Germinal center (tissue), 1 donor: ENCODE results near the gene EIF3I.
"Not testable (repeated sequence)": the region's sequence is repeated elsewhere in the genome, so short reads cannot be mapped to it uniquely, and the experiment has no call there.

ENCODE experiments used
- DNase-seq: peaks from one replicate; pipeline ENCODE4 v3.0.0; 2012; ENCODE audit warnings: mixed read lengths, low spot score

The EIF3I gene

DNA sequence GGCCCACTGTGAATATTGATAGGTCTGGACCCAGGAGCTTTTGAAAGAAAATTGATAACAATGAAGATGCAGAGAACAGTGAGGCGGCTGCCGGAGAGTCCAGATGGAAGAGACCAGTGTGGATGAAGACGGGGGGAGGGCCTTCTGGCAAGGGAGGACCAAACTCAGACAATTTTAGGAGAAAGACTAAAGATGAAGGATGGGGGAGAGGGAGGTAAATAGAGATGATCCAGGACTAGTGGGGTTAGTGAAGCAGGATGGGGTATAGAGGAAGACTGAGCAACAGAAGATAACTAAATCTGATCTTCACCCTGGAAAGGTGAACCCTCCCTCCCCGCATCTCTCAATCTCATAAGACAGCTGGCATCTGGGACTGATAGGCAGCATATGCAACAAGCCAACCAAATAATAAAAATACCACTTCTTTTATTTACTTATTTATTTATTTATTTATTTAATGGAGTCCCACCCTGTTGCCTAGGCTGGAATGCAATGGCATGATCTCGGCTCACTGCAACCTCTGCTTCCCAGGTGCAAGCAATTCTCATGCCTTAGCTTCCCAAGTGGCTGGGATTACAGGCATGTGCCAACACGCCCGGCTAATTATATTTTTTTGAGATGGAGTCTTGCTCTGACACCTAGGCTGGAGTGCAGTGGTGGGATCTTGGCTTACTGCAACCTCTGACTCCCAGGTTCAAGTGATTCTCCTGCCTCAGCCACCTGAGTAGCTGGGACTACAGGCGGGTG, 10.5 kb downstream of the EIF3I start:
- DNase-seq = no peak

DNA sequence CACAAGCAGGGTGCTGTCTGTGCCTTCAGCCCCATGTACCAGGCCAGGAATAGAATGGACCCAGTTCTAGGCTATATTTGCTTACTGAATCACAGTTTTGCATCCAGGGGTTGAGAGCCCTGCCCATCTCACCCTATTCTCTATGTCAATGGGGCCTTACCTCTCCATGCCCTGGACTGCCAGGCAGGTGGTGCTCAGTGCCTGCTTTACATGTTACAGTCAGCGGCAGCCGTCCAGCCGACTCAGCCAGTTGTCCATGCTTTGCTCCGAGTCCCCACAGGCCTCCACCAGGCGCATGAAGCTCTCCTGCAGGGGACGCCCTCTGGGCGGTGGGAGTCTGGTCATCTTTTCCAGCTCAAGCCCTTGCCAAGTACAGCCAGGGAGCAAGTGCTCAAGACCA, 12.6 kb downstream of the EIF3I start:
- DNase-seq = no peak

GRCh38 chr1:32239337-32239736, 17.1 kb downstream of the EIF3I start:
- no peak for DNase-seq

DNA sequence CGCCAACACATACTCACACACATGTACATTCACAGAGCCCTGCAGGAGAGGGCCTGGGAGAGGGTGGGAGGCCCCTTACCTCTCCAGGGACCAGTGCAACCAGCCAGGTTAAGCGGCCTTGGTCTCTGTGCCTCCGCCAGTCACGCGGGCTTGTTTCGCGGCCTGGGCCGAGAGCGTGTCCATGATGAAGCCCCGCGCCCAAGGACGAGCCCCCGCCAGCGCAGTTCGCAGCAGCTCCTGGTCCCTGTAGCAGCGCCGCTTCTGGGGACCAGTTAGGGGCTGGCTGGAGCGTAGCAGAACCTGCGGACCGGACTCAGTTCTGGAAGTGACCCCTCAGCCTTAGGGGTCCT, 17.6 kb downstream of the EIF3I start:
- DNase-seq = no peak

- DNase-seq = peak; percentile 61
Measured at GRCh38 chr1:32240140-32240951, 18.1 kb downstream of the EIF3I start.

DNA sequence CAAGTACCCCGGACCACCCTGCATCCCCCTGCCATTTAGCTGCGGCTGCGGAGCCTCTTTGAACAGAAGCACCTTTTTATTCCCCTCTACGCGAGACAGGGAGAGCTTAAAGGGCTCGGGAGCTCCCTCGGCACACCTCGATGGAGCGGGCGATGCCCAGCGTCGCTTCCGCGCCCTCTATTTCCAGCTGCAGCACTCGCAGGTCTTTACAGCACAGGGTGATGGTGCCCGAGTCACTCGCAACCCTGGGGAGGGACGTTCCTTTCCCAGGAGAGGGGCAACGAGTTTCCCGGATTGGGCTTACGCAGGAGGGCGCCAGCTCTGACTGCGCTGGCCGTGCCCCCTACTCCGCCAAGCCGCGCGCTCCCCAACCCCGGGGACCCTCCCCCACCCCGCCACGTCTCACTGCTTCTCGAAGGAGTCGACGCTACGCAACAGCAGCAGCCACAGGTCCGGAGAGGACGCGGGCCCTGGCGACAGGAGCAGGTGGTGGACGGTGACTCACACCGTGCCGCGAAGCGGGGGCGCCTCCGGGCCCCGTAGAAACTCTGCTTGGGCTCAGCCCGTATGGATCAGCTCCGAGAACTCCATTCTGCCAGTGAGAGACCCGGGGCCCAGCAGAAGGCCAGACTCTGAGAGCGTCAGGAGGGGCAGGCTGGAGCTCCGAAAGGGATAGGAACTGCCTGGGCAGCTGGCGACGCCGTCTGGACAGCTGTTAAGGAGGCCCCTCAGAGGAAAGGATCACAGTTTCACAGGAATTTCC, 19.0 kb downstream of the EIF3I start:
- DNase-seq = peak; percentile 56

DNA sequence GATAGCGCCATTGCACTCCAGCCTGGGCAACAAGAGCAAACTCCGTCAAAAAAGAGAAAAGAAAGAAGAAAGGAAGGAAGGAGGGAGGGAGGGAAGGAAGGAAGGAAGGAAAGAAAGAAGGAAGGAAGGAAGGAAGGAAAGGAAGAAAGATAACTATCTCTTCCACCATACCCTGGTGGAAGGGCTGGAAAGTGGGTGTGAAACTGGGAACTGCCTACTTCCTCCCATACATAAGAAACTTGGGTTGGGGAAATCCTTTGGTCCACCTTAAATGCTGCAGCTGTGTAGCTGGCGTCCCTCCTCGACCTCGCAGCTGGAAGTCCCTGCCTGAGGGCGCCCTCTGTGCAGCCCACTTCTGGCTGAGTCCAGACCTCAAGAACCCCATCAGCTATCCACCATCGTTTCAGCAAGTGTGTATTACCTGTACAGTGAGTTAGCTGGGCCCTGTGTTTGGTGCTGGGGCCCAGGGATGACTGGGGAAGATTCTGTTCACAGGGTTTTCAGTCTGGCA, 20.2 kb downstream of the EIF3I start:
- DNase-seq = no peak

GRCh38 chr1:32246888-32247273, 24.7 kb downstream of the EIF3I start, which contains the start of gene FAM167B:
FAM167B (plus strand) TSS chr1:32247222; CDS start chr1:32247422, 200 bp downstream.
- DNase-seq = no peak

GRCh38 chr1:32247452-32247851, 25.2 kb downstream of the EIF3I start:
- no peak for DNase-seq

- peak; percentile 78 for DNase-seq
Measured at GRCh38 chr1:32247983-32248889, 26.0 kb downstream of the EIF3I start.

DNA sequence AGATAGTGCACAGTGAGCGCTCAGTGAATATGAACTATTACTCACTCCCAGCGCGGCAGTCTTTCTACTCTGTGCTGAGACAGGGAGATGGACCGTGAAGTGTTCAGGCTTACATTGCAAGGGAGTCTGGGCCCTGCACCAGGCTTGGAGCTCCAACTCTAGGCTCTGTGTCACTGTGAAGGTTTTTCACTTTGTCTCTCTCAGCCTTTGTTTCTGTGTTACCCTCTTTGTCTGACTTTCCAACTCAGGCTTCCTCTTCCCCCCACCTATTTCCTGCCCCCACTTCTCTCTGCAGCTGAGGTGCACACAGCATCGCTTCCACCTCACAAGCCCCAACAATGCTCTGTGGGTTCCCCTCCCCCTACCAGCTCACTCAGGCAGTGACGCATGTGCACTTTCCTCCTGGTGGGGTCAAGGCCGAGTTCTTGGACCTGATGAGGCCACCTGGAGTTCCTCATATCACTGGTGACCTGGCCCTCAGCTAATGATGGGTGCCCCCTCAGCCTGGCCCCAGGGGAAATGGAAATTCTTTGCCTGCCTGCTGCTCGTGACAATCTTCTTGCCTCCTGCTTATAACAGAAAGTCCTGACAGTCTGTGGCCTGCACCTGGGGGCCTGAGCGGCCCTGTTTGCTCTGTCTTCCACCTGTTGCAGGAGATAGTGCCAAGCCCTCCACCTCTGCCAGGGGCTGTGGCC, 27.8 kb downstream of the EIF3I start:
- peak; percentile 88 for DNase-seq

DNA sequence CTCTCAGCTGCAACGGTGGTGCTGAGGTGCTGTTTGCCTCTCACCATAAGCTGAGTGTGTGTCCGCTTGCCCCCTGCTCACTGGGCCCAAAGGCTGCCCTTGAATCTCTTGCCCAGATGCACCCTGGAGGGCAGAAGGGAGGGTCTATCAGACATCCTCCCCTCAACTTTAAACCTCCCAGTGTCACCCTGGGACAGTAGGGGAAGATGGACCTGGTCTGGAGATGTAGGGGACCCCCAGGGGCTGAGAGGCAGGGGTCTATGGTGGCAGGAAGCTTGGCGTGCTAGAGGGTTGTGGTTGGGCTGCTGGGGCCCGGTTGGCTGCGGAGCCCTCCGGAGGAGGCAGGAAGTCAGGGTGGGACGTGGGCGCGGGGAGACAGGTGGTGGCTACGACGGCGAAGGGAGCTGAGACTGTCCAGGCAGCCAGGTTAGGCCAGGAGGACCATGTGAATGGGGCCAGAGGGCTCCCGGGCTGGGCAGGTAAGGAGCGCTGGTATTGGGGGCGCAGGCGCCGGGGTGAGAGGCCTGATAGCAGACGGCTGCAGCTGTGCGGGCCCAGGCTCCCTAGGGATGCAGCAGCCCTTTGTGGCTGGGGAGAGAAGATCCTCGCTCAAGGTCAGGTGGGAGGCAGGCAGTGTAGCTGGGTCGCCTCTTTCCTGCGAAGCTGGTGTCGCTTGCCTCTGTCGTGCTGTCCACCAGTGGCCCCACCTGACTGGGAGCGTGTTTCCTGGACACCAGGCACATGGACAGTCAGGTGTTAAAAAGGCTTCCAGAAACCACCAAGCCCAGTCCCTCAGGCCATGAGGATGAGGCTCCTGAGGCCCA, 28.9 kb downstream of the EIF3I start, which contains the start of gene LCK:
Gene LCK, plus strand, starts transcription at position 373 of the 824 bp plus-strand sequence. CDS start 23,065 bp downstream, outside the sequence.
- DNase-seq = peak; percentile 73

DNA sequence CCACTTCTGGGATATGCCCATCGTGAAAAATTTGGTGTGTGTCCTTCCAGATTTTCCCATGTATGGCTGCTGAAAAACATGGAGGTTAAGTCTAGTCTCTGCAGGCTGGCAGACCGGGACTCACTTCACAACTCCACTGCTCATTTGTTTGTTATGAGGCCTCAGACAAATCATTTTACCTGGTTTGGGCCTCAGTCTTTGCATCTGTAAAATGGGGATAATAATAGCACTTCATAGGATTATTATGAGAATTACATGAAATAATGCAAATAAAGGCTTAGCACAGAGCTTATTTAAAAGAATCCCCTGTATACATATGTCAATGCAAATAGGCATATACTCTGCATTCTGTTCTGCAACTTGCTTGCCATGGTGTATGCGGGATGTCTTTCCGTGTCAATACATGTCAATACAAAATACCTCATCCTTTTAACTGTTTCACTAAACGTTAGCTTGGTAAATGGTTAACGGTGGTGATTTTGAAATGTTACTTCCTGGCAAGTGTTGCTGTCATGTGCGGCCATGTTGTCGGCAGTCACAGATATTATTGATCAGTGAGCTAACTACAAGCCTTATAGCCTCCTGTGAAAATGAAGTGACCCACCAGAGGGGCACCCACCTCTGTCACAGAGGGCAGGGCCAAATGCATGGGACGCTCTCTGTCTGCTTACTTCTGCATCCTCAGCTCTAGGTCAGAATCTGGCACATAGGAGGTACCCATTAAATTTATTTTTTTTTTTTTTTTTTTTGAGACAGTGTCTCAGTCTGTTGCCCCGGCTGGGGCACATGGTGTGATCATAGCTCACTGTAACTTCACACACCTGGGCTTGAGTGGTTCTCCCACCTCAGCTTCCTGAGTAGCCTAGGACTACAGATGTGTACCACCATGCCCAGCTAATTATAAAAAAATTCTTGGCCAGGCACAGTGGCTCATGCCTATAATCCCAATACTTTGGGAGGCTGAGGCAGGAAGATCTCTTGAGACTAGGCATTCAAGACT, 33.2 kb downstream of the EIF3I start:
- no peak for DNase-seq

- no peak for DNase-seq
Measured at GRCh38 chr1:32256473-32257226, 34.4 kb downstream of the EIF3I start.

DNA sequence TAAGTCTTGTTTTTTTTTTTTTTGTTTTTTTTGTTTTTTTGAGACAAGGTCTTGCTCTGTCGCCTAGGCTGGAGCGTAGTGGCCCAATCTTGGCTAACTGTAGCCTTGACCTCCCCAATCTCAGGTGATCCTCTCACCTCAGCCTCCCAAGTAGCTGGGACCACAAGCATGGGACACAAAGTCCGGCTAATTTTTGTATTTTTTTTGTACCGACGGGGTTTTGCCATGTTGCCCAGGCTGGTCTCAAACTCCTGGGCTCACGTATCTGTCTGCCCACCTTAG, 35.0 kb downstream of the EIF3I start:
- DNase-seq = no peak

DNA sequence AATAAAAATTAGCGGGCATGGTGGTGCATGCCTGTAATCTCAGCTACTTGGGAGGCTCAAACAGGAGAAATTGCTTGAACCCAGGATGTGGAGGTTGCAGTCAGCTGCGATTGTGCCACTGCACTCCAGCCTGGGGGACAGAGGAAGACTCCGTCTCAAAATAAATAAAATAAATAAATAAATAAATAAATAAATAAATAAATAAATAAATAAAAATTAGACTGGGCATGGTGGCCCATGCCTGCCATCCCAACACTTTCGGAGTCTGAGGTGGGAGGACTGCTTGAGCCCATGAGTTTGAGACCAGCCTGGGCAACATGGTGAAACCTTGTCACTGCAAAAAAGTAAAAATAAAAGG, 41.0 kb downstream of the EIF3I start:
- DNase-seq = not testable (repeated sequence)

GRCh38 chr1:32263744-32264143, 41.5 kb downstream of the EIF3I start:
- peak; percentile 69 for DNase-seq

- DNase-seq = no peak
Measured at GRCh38 chr1:32265846-32266245, 43.6 kb downstream of the EIF3I start.
